Measurements from ENCODE around the gene PIRT.
"Not testable (repeated sequence)": the region's sequence is repeated elsewhere in the genome, so short reads cannot be mapped to it uniquely, and the experiment has no call there.

PIRT gene

GRCh38 chr17:10870336-10871050 lies 32.6 kb upstream of the PIRT start:
- TF ChIP-seq CTCF (IDR thresholded peaks at IDR 0.05; ENCODE audit: low read depth, low read length), result no peak
- H3K4me3 ChIP-seq (replicated peaks in 1 of 2; ENCODE audit: low read depth in 2 of 2, low read length in 2 of 2), result no peak overlapping the region
- DNase-seq (ENCODE audit: low read depth in 2 of 2), result no peak

- DNase-seq (ENCODE audit: low read depth in 2 of 2), result not testable (repeated sequence)
Observed at GRCh38 chr17:10868744-10869143, 30.9 kb upstream of the PIRT start.

GRCh38 chr17:10859051-10859450 lies 21.2 kb upstream of the PIRT start:
- no peak overlapping the region for H3K4me3 ChIP-seq (replicated peaks in 1 of 2; ENCODE audit: low read depth in 2 of 2, low read length in 2 of 2)
- DNase-seq (ENCODE audit: low read depth in 2 of 2), result no peak
- TF ChIP-seq CTCF (IDR thresholded peaks at IDR 0.05; ENCODE audit: low read depth, low read length), result no peak

More at GRCh38 chr17:10868744-10869143, 30.9 kb upstream of the PIRT start:
- not testable (repeated sequence) for H3K4me3 ChIP-seq (replicated peaks in 1 of 2; ENCODE audit: low read depth in 2 of 2, low read length in 2 of 2)

- TF ChIP-seq CTCF (IDR thresholded peaks at IDR 0.05; ENCODE audit: low read depth, low read length), result no peak
- no peak overlapping the region for H3K4me3 ChIP-seq (replicated peaks in 1 of 2; ENCODE audit: low read depth in 2 of 2, low read length in 2 of 2)
- DNase-seq (ENCODE audit: low read depth in 2 of 2), result no peak
Observed at GRCh38 chr17:10857976-10858375, 20.1 kb upstream of the PIRT start.

- not testable (repeated sequence) for H3K4me3 ChIP-seq (replicated peaks in 1 of 2; ENCODE audit: low read depth in 2 of 2, low read length in 2 of 2); DNase-seq (ENCODE audit: low read depth in 2 of 2)
Observed at GRCh38 chr17:10846636-10847035, 8.7 kb upstream of the PIRT start.

GRCh38 chr17:10845388-10845751 lies 7.5 kb upstream of the PIRT start:
- no peak overlapping the region for H3K4me3 ChIP-seq (replicated peaks in 1 of 2; ENCODE audit: low read depth in 2 of 2, low read length in 2 of 2)
- no peak for DNase-seq (ENCODE audit: low read depth in 2 of 2)
- no peak for TF ChIP-seq CTCF (IDR thresholded peaks at IDR 0.05; ENCODE audit: low read depth, low read length)

- peak overlapping the region; percentile 46 to 49 for H3K4me3 ChIP-seq (replicated peaks in 1 of 2; ENCODE audit: low read depth in 2 of 2, low read length in 2 of 2)
- TF ChIP-seq CTCF (IDR thresholded peaks at IDR 0.05; ENCODE audit: low read depth, low read length), result peak; percentile 92
- peak; percentile 71 to 73 for DNase-seq (ENCODE audit: low read depth in 2 of 2)
Observed at GRCh38 chr17:10844621-10845387, 6.9 kb upstream of the PIRT start.
